ENCODE data around the gene BMP5. TPM values are rescaled to one million over a fixed set of nuclear protein-coding genes. Genes with fewer than 3 reads are reported as not detected.

Gene BMP5
- total and polyA plus RNA-seq, 2 experiments from 2014 or later = 123 to 127 TPM

DNA sequence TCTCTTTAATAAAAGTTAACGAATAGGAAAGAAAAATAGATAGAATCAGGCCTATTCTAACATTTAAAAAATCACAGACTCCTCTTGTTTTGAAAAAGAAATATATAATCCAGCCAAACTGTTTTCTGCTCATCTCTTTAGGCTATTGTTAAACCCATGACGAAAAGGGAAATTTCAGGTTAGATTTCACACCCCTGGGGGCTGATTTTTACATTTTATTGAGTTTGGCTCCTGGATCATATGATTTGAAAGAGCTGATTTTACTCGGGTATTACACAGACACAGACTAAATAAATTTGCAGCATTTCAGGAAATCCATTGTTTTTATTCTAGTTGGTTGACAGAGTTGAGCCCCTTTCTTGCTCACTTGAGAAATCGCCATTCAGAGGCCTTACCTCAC, 160.6 kb downstream of the BMP5 start:
- TF ChIP-seq, protein P1, sequence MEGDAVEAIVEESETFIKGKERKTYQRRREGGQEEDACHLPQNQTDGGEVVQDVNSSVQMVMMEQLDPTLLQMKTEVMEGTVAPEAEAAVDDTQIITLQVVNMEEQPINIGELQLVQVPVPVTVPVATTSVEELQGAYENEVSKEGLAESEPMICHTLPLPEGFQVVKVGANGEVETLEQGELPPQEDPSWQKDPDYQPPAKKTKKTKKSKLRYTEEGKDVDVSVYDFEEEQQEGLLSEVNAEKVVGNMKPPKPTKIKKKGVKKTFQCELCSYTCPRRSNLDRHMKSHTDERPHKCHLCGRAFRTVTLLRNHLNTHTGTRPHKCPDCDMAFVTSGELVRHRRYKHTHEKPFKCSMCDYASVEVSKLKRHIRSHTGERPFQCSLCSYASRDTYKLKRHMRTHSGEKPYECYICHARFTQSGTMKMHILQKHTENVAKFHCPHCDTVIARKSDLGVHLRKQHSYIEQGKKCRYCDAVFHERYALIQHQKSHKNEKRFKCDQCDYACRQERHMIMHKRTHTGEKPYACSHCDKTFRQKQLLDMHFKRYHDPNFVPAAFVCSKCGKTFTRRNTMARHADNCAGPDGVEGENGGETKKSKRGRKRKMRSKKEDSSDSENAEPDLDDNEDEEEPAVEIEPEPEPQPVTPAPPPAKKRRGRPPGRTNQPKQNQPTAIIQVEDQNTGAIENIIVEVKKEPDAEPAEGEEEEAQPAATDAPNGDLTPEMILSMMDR (IDR thresholded peaks at IDR 0.05; ENCODE audit: low read depth, low read length) = no peak
- H3K4me1 ChIP-seq (ENCODE audit: low read depth) = no peaks in the 10 kb centered on the region
- H3K27ac ChIP-seq = no peak overlapping the region
- no peak overlapping the region for H3K4me3 ChIP-seq
- H3K9me3 ChIP-seq (ENCODE audit: low read depth) = no peaks in the 10 kb centered on the region
- no peaks in the 10 kb centered on the region for H3K36me3 ChIP-seq
- H3K27me3 ChIP-seq = no peaks in the 10 kb centered on the region
- no peak for DNase-seq (ENCODE audit: low read depth in 1 of 2, low spot score in 1 of 2)

DNA sequence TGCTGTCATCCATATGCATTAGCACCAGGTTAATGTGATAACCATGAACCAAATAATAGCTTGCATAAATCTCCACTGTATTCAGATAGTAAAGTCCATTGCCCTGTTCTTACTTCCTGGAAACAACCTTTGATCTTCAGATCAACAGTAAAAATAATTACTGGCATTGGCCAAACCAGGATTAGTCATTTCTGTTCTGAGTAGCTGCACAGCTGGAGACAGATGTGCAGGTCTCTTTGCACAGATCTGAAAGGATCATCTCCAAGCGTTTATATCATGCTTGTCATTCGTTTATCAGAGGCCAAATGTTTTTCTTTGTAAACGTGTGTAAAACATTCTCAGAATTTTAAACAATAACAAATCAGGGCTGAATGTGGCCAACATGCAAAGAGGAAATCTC, 162.0 kb downstream of the BMP5 start:
- Histone ChIP-seq H3K36me3 (no peaks in the 10 kb centered on the region), H3K27ac (no peak overlapping the region), H3K27me3 (no peaks in the 10 kb centered on the region), H3K4me1 (ENCODE audit: low read depth) (no peaks in the 10 kb centered on the region), H3K4me3 (no peak overlapping the region), H3K9me3 (ENCODE audit: low read depth) (no peaks in the 10 kb centered on the region)
- peak in 1 of 2 donors; percentile 13 for DNase-seq (ENCODE audit: low read depth in 1 of 2, low spot score in 1 of 2)
- TF ChIP-seq, protein P1 (IDR thresholded peaks at IDR 0.05; ENCODE audit: low read depth, low read length) = no peak

DNA sequence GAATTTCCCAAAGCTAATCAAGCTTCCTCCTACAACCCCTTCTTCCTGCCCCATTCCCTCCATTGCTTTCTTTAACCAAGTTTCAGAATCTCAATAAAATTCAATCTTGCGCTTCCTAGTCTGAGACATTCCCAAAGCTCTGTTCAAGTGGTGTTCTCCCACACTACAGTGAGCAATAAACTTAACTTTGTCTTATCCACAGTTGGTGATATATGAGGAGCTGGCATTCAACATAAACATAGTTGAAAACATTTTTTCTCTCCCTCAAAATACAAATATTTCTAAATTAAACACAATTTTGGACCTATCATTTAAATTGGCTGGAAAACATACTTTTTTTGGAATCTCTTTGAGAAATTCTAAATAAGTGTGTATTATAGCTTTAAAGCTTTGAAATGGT, 166.7 kb downstream of the BMP5 start:
- Histone ChIP-seq H3K27me3 (no peaks in the 10 kb centered on the region), H3K9me3 (ENCODE audit: low read depth) (no peaks in the 10 kb centered on the region), H3K27ac (no peak overlapping the region), H3K36me3 (no peaks in the 10 kb centered on the region), H3K4me3 (no peak overlapping the region), H3K4me1 (ENCODE audit: low read depth) (no peaks in the 10 kb centered on the region)
- DNase-seq (ENCODE audit: low read depth in 1 of 2, low spot score in 1 of 2) = no peak
- TF ChIP-seq, protein P1 (IDR thresholded peaks at IDR 0.05; ENCODE audit: low read depth, low read length) = no peak

DNA sequence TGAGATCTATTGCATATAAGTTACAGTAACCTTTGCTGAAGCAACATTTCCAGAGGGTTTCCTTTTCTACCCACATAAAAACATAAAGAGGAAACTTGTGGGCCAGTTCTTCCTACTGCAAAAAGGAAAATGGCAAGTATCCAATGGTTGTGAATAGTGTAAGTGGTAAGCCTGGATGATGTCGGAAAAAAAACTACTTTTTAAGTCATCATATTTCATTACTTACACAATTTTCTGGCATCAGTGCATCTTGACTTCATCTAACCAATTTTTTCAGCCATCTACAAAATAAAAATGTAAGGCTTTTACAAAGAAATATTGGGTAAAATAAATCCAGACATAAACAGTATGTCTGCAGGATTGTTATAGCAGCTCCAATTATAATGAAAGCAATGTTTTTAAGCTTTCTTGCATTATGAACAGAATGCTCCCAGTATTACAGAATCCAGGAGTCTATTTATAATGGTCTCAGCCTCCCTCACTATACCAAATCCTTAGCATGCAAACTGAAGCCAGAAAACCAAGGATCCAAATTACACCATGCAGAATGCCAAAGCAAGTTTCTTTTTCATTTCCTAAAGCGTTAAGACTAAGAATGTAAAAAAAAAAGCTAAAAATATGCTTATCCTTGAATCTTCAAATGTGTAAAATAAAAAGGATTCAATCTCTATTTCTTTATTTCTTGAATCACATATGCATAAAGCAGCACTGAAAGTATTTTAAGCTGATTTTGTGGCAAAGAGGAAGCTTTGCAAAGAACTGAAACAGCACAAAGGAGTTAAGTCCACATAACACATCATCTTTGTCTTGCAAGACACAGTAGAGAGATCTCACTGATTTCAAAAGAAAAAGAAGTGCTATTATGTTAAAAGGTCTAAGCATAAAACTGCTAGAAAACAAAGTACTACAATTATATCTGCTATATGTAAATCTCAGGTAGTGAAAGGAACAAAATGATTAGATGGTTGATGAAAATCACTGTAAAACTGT, 169.6 kb downstream of the BMP5 start:
- Histone ChIP-seq H3K27ac (no peak overlapping the region), H3K27me3 (no peaks in the 10 kb centered on the region), H3K36me3 (no peaks in the 10 kb centered on the region), H3K9me3 (ENCODE audit: low read depth) (no peaks in the 10 kb centered on the region), H3K4me1 (ENCODE audit: low read depth) (no peaks in the 10 kb centered on the region), H3K4me3 (no peak overlapping the region)
- DNase-seq (ENCODE audit: low read depth in 1 of 2, low spot score in 1 of 2) = peak in 1 of 2 donors; percentile 33
- TF ChIP-seq, protein P1 (IDR thresholded peaks at IDR 0.05; ENCODE audit: low read depth, low read length) = no peak

DNA sequence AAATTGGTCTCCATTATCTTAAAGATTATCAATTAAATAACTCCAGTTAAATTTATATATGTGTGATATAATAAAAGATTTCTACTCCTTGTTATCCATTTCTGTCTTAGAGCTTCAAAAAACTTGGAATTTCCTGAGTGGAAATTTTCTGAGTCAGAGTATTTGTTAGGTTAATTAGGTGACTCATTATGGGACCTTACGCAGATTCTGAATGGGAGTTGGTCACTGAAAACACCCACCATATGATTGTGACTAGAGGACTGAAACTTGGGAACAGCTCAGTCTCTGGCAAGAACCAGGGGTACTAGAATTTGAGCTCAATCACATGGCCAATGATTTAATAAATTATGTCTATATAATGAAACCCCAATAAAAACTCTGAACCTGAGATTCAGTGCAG, 171.0 kb downstream of the BMP5 start:
- H3K27me3 ChIP-seq = no peaks in the 10 kb centered on the region
- H3K4me3 ChIP-seq = no peak overlapping the region
- no peaks in the 10 kb centered on the region for H3K36me3 ChIP-seq
- TF ChIP-seq, protein P1 (IDR thresholded peaks at IDR 0.05; ENCODE audit: low read depth, low read length) = no peak
- no peaks in the 10 kb centered on the region for H3K9me3 ChIP-seq (ENCODE audit: low read depth)
- DNase-seq (ENCODE audit: low read depth in 1 of 2, low spot score in 1 of 2) = peak in 1 of 2 donors; percentile 40
- no peak overlapping the region for H3K27ac ChIP-seq
- H3K4me1 ChIP-seq (ENCODE audit: low read depth) = no peaks in the 10 kb centered on the region
